Measurements from ENCODE around the gene CPNE2. TPM values are rescaled to one million over a fixed set of nuclear protein-coding genes. Genes with fewer than 3 reads are reported as not detected.
"Not testable (repeated sequence)": the region's sequence is repeated elsewhere in the genome, so short reads cannot be mapped to it uniquely, and the experiment has no call there.

The CPNE2 gene
- total RNA-seq, 1 experiment from 2014 or later = 43.4 TPM

DNA sequence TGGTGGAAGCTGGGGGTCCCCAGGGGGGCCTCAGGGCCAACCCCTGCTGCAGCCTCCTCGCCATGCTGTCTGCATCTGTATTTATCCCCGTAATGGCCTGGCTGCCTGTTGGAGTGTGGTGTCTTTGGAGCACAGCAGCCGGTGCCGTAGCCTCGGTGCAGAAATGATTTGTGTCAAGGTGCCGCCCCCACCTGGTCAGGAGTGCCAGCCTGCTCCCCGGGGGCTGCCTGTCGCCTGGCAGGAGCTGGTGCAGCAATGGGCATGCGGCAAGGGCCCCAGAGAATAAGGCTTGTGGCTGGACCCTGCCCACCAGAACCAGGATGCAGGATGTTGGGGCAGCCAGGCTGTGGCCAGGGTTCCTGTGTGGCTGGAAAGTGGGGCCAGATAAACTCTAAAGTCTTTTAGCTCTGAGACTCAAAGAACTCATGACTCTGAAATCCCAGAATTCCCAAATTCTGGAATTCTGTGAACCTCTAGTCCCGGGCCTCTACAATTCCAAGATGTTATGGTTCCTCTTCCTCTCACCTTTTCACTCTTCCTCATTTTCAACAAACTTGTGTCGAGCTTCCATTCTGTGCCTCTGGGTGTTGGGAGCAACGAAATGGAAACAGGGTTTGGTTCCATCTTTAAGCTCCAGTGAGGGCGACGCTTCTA is 5.9 kb downstream of the CPNE2 start:
- Histone ChIP-seq H3K27me3 (ENCODE audit: control insufficient read depth, insufficient read depth, low read length) (no peaks in the 10 kb centered on the region), H3K4me3 (ENCODE audit: low read depth in 2 of 2, low read length in 2 of 2) (no peak overlapping the region), H3K4me1 (ENCODE audit: control insufficient read depth, insufficient read depth, low read length) (peaks cover 3% of the 10 kb centered on the region), H3K9me3 (ENCODE audit: control insufficient read depth, insufficient read depth, low read depth, low read length) (no peaks in the 10 kb centered on the region), H3K36me3 (ENCODE audit: control insufficient read depth, insufficient read depth, low read length) (no peaks in the 10 kb centered on the region), H3K27ac (ENCODE audit: low read length) (no peak overlapping the region)
- intact Hi-C loops (cut with micrococcal nuclease; ENCODE audit: unreplicated experiment) = no loop called here
- in situ Hi-C loops (cut with HindIII; ENCODE audit: low pct_unique_long_range_greater_than_20kb, low sequenced_read_pairs) = no loop called here
- TF ChIP-seq, protein P1, sequence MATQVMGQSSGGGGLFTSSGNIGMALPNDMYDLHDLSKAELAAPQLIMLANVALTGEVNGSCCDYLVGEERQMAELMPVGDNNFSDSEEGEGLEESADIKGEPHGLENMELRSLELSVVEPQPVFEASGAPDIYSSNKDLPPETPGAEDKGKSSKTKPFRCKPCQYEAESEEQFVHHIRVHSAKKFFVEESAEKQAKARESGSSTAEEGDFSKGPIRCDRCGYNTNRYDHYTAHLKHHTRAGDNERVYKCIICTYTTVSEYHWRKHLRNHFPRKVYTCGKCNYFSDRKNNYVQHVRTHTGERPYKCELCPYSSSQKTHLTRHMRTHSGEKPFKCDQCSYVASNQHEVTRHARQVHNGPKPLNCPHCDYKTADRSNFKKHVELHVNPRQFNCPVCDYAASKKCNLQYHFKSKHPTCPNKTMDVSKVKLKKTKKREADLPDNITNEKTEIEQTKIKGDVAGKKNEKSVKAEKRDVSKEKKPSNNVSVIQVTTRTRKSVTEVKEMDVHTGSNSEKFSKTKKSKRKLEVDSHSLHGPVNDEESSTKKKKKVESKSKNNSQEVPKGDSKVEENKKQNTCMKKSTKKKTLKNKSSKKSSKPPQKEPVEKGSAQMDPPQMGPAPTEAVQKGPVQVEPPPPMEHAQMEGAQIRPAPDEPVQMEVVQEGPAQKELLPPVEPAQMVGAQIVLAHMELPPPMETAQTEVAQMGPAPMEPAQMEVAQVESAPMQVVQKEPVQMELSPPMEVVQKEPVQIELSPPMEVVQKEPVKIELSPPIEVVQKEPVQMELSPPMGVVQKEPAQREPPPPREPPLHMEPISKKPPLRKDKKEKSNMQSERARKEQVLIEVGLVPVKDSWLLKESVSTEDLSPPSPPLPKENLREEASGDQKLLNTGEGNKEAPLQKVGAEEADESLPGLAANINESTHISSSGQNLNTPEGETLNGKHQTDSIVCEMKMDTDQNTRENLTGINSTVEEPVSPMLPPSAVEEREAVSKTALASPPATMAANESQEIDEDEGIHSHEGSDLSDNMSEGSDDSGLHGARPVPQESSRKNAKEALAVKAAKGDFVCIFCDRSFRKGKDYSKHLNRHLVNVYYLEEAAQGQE (IDR thresholded peaks at IDR 0.05; ENCODE audit: insufficient read depth in 1 of 2, low read depth in 2 of 2, low read length in 1 of 2) = no peak
- TF ChIP-seq TCF7L2 (IDR thresholded peaks at IDR 0.05; ENCODE audit: low read depth, low read length) = no peak
- ChIA-PET CTCF (no interaction called here), POLR2A (no interaction called here)
- DNase-seq (ENCODE audit: low read depth, low spot score) (no peak), ATAC-seq (no peak)
- no TSS peak for BruUV-seq (replicated peaks)

DNA sequence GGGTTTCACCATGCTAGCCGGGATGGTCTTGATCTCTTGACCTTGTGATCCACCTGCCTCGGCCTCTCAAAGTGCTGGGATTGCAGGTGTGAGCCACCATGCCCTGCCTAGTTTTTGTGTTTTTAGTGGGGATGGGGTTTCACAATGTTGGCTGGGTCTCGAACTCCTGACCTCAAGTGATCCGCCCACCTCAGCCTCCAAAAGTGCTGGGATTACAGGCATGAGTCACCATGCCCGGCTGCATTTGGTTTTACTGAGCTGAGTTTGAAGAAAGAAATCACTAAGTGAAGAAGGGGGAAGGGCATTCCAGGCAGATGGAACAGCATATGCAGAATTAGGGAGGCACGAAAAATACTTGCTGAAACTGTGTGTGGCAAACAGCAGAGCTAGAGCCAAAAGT is 7.6 kb downstream of the CPNE2 start:
- H3K36me3 ChIP-seq (ENCODE audit: control insufficient read depth, insufficient read depth, low read length); BruUV-seq (replicated peaks); CTCF ChIA-PET; H3K4me1 ChIP-seq (ENCODE audit: control insufficient read depth, insufficient read depth, low read length); ATAC-seq; H3K9me3 ChIP-seq (ENCODE audit: control insufficient read depth, insufficient read depth, low read depth, low read length); in situ Hi-C loops (cut with HindIII; ENCODE audit: low pct_unique_long_range_greater_than_20kb, low sequenced_read_pairs); DNase-seq (ENCODE audit: low read depth, low spot score); POLR2A ChIA-PET; H3K4me3 ChIP-seq (ENCODE audit: low read depth in 2 of 2, low read length in 2 of 2); intact Hi-C loops (cut with micrococcal nuclease; ENCODE audit: unreplicated experiment); H3K27ac ChIP-seq (ENCODE audit: low read length); H3K27me3 ChIP-seq (ENCODE audit: control insufficient read depth, insufficient read depth, low read length): not testable (repeated sequence)

DNA sequence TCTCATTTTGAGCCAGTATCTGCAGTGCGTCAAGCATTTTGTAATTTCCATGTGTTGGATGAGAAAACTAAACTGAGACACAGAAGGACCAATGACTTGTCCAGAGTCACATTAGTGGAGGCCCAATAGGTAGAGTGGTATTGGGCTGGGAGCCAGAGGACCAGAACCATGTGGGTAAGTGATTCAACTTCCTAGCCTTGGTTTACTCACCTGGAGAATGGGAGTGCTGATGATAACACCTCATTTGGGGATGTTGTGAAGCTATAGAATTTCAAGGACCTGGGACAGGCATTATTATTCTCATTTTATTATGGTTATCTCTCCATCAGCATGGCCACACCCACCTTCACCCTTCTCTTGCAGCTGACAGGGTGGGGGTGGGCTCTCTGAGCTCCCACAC is 8.1 kb downstream of the CPNE2 start:
- Histone ChIP-seq H3K27ac (ENCODE audit: low read length) (no peak overlapping the region), H3K27me3 (ENCODE audit: control insufficient read depth, insufficient read depth, low read length) (no peaks in the 10 kb centered on the region), H3K9me3 (ENCODE audit: control insufficient read depth, insufficient read depth, low read depth, low read length) (no peaks in the 10 kb centered on the region), H3K4me3 (ENCODE audit: low read depth in 2 of 2, low read length in 2 of 2) (no peak overlapping the region), H3K36me3 (ENCODE audit: control insufficient read depth, insufficient read depth, low read length) (no peaks in the 10 kb centered on the region), H3K4me1 (ENCODE audit: control insufficient read depth, insufficient read depth, low read length) (peaks cover 7% of the 10 kb centered on the region)
- in situ Hi-C loops (cut with HindIII; ENCODE audit: low pct_unique_long_range_greater_than_20kb, low sequenced_read_pairs) (no loop called here), intact Hi-C loops (cut with micrococcal nuclease; ENCODE audit: unreplicated experiment) (no loop called here)
- DNase-seq (ENCODE audit: low read depth, low spot score) = no peak
- ATAC-seq = no peak
- ChIA-PET CTCF (no interaction called here), POLR2A (no interaction called here)
- no TSS peak for BruUV-seq (replicated peaks)
- TF ChIP-seq TCF7L2 (IDR thresholded peaks at IDR 0.05; ENCODE audit: low read depth, low read length) (no peak), SIN3A (IDR thresholded peaks at IDR 0.05; ENCODE audit: borderline replicate concordance, insufficient read depth, low read depth, low read length) (no peak), POLR2AphosphoS5 (IDR thresholded peaks at IDR 0.05; ENCODE audit: low read depth, low read length) (no peak)
- TF ChIP-seq, protein P2, sequence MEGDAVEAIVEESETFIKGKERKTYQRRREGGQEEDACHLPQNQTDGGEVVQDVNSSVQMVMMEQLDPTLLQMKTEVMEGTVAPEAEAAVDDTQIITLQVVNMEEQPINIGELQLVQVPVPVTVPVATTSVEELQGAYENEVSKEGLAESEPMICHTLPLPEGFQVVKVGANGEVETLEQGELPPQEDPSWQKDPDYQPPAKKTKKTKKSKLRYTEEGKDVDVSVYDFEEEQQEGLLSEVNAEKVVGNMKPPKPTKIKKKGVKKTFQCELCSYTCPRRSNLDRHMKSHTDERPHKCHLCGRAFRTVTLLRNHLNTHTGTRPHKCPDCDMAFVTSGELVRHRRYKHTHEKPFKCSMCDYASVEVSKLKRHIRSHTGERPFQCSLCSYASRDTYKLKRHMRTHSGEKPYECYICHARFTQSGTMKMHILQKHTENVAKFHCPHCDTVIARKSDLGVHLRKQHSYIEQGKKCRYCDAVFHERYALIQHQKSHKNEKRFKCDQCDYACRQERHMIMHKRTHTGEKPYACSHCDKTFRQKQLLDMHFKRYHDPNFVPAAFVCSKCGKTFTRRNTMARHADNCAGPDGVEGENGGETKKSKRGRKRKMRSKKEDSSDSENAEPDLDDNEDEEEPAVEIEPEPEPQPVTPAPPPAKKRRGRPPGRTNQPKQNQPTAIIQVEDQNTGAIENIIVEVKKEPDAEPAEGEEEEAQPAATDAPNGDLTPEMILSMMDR (IDR thresholded peaks at IDR 0.05) = no peak
- TF ChIP-seq, protein P1 (IDR thresholded peaks at IDR 0.05; ENCODE audit: insufficient read depth in 1 of 2, low read depth in 2 of 2, low read length in 1 of 2) = no peak
